ENCODE data around the gene CLEC10A.

CLEC10A gene

DNA sequence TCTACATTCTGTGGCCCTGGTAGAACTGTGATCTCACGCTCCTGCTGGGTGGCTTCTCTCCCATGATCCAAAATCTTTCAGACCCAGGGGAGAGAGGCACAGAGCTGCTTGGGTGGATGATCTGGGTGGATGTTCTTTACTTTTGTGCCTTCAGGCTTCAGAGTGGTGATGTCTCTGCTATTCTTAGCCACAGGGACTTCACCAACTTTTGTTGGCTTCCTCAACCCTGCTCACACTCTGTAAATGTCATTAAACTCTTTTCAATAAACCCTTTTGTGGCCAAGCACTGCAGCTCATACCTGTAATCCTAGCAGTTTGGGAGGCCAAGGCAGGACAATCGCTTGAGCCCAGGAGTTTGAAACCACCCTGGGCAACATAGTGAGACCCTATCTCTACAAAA is 7.6 kb downstream of the CLEC10A start:
- no peak for DNase-seq (ENCODE audit: low read depth, low spot score)
- H3K4me3 ChIP-seq (ENCODE audit: low read depth, low read length): no peak overlapping the region
- TF ChIP-seq, protein P1, sequence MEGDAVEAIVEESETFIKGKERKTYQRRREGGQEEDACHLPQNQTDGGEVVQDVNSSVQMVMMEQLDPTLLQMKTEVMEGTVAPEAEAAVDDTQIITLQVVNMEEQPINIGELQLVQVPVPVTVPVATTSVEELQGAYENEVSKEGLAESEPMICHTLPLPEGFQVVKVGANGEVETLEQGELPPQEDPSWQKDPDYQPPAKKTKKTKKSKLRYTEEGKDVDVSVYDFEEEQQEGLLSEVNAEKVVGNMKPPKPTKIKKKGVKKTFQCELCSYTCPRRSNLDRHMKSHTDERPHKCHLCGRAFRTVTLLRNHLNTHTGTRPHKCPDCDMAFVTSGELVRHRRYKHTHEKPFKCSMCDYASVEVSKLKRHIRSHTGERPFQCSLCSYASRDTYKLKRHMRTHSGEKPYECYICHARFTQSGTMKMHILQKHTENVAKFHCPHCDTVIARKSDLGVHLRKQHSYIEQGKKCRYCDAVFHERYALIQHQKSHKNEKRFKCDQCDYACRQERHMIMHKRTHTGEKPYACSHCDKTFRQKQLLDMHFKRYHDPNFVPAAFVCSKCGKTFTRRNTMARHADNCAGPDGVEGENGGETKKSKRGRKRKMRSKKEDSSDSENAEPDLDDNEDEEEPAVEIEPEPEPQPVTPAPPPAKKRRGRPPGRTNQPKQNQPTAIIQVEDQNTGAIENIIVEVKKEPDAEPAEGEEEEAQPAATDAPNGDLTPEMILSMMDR (IDR thresholded peaks at IDR 0.05; ENCODE audit: low read depth, low read length): no peak
- in situ Hi-C loops (cut with HindIII; ENCODE audit: low sequenced_read_pairs): no loop called here

DNA sequence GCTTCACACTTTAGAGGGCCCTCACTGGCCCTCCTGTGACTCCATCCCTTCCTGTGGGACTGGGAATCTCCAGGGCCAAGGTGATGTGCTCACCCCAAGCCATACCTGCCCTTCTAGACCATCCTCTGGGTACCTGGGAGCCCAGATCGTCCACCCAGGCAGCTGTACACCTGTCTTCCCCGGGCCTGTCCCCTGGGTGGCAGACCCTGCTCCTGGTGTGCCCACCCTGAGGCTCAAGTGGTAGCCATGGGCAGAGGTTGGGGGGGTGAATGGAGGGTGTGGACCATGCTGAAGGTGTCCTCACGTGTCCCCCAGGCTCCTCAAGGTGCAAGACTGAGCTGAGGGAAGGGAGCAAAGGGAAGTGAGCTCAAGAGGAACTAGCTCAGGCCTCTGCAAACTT is 9.3 kb downstream of the CLEC10A start:
- no peak overlapping the region for H3K4me3 ChIP-seq (ENCODE audit: low read depth, low read length)
- in situ Hi-C loops (cut with HindIII; ENCODE audit: low sequenced_read_pairs): no loop called here
- TF ChIP-seq, protein P1 (IDR thresholded peaks at IDR 0.05; ENCODE audit: low read depth, low read length): no peak
- no peak for DNase-seq (ENCODE audit: low read depth, low spot score)

DNA sequence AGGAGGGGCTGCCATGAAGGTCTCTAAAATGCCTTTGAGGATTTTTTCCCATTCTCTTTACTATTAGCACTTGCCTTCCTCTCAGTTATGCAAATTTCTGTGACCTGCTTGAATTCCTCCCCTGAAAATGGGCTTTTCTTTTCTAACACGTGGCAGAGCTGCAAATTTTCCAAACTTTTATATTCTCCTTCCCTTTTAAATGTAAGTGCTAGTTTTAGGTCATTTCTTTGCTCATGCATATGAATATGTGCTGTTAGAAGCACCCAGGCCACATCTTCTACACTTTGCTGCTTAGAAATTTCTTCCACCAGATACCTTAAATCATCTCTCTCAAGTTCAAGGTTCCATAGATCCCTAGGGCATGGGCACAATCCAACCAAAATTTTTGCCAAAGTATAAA is 11.8 kb downstream of the CLEC10A start:
- in situ Hi-C loops (cut with HindIII; ENCODE audit: low sequenced_read_pairs): no loop called here
- DNase-seq (ENCODE audit: low read depth, low spot score): no peak
- no peak overlapping the region for H3K4me3 ChIP-seq (ENCODE audit: low read depth, low read length)
- TF ChIP-seq, protein P1 (IDR thresholded peaks at IDR 0.05; ENCODE audit: low read depth, low read length): no peak

DNA sequence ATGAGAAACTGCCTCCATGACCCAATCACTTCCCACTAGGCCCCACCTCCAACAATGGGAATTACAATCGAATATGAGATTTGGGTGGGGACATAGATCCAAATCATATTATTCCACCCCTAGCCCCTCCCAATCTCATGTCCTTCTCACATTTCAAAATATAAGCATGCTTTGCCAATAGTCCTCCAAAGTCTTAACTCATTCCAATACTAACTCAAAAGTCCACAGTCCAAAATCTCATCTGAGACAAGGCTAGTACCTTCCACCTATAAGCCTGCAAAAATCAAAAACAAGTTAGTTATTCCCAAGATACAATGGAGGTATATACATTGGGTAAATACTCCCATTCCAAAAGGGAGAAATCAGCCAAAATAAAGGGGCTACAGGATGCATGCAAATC is 12.9 kb downstream of the CLEC10A start:
- DNase-seq (ENCODE audit: low read depth, low spot score): no peak
- in situ Hi-C loops (cut with HindIII; ENCODE audit: low sequenced_read_pairs): no loop called here
- TF ChIP-seq, protein P1 (IDR thresholded peaks at IDR 0.05; ENCODE audit: low read depth, low read length): no peak
- H3K4me3 ChIP-seq (ENCODE audit: low read depth, low read length): no peak overlapping the region

DNA sequence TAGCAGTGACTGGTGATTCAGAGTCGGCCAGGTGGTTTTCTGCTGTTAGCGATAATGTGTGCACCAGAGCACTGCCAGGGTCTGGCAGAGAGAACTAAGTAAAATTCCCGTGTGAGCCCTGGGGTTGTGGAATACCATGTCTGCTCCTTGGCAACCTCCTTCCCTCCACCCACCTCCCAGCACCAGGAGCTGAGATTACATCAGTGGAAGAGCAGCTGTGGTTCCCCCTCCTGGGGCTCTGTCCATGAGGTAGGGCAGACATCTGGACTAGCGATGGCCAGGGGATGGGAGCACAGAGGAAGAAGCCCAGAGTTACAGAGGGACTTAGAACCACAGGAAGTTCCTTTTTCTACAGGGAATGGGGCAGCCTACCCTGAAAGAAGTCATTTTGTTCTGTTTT is 15.8 kb downstream of the CLEC10A start:
- in situ Hi-C loops (cut with HindIII; ENCODE audit: low sequenced_read_pairs): no loop called here
- TF ChIP-seq, protein P1 (IDR thresholded peaks at IDR 0.05; ENCODE audit: low read depth, low read length): no peak
- no peak overlapping the region for H3K4me3 ChIP-seq (ENCODE audit: low read depth, low read length)
- peak; percentile 65 for DNase-seq (ENCODE audit: low read depth, low spot score)

DNA sequence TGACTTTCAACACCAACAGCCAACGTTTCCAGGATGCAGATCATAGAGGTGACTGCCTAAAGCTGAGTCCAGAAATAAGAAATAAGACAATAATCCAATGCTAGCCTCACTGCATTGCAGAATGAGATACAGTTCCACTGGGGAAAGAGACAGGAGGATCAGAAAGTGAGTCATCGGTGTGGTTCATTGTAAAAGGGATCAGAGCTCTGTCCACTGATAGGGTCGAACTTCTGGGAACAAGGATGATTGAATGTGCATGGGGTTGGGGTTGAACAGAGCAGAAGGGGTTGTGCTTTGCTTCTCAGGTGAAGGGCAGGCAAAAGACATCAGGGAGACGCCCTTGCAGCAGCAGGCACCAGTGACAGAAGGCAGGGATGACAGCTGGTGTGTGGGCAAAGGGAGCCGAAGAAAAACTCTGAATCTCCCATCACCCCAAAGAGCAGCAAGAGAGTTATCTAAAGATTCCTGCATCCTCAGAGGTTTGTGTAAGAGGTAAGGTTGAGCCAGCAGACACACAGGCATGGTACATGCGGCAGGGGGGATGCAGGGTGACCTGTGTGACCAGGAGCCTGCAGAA is 16.4 kb downstream of the CLEC10A start:
- H3K4me3 ChIP-seq (ENCODE audit: low read depth, low read length): no peak overlapping the region
- TF ChIP-seq, protein P1 (IDR thresholded peaks at IDR 0.05; ENCODE audit: low read depth, low read length): no peak
- in situ Hi-C loops (cut with HindIII; ENCODE audit: low sequenced_read_pairs): no loop called here
- DNase-seq (ENCODE audit: low read depth, low spot score): no peak

All from astrocyte of the spinal cord (primary cell).